Adrenal gland (tissue), 12 donors: ENCODE data around the gene MXRA7. TPM values are rescaled to one million over a fixed set of nuclear protein-coding genes. Genes with fewer than 3 reads are reported as not detected.

Source experiments
- DNase-seq, 7 donors: peaks; one replicate each; pipeline ENCODE4 v3.0.0-alpha.2; 2019 to 2020
- H3K27ac ChIP-seq, 5 donors: fragments of 200-600 bp; sonication (generic) in 4 of 5; 1 replicate in 3 of 5; 2 replicates in 2 of 5; pipeline versions ENCODE4 v1.5.1 to v1.8.0; 2016 to 2020; ENCODE audit warnings: mild to moderate bottlenecking in 1 of 5
- H3K27me3 ChIP-seq: fragments of 200-600 bp; 2 replicates; pipeline ENCODE4 v1.8.0; 2021
- H3K36me3 ChIP-seq, 2 donors: fragments of 200-600 bp; replicated peaks in 1 of 2; 1 replicate in 1 of 2; 2 replicates in 1 of 2; pipeline versions ENCODE4 v1.5.1 to v1.8.0; 2018 to 2022
- H3K4me1 ChIP-seq, 2 donors: fragments of 200-600 bp; replicated peaks in 1 of 2; 1 replicate in 1 of 2; 2 replicates in 1 of 2; pipeline versions ENCODE4 v1.5.1 to v1.8.0; 2018 to 2021
- H3K4me3 ChIP-seq, 4 donors: fragments of 200-600 bp; sonication (generic) in 3 of 4; one replicate each; pipeline ENCODE4 v1.5.1; 2016 to 2018
- H3K9me3 ChIP-seq, 3 donors: fragments of 200-600 bp; sonication (generic) in 1 of 3; replicated peaks in 1 of 3; 1 replicate in 2 of 3; 2 replicates in 1 of 3; pipeline versions ENCODE4 v1.5.1 to v1.8.0; 2016 to 2021
- POLR2A ChIP-seq, 2 donors: fragments of 450-650 bp; IDR thresholded peaks; one replicate each; pipeline ENCODE4 v1.6.1; 2017; ENCODE audit warnings: antibody characterized with exemption in 2 of 2, mild to moderate bottlenecking in 2 of 2, moderate library complexity in 1 of 2
- WGBS, 4 donors: extraction: QIAGEN DNeasy Blood & Tissue Kit in 2 of 4; methylation state at CpG; one replicate each; pipeline versions ENCODE4 v1.1.5 to v1.1.7; 2013 to 2017; 5-methylcytosine and 5-hydroxymethylcytosine counted together
- intact Hi-C, 2 donors: fragments of 100-400 bp; cut with DNase I; formaldehyde crosslinking; loops; one replicate each; pipeline versions ENCODE4 v1.14.1 to v1.15.0; 2022 to 2023
- polyA plus RNA-seq, 3 donors: library from polyadenylated mRNA; stranded (reverse); fragments of 200-250 nt in 2 of 3; fragments of 350-450 nt in 1 of 3; fragmentation: Illumina TruSeq in 1 of 3; extraction: RNeasy Lipid Tissue Mini Kit (QIAGEN cat#74804) in 1 of 3; gene quantifications; one replicate each; pipeline ENCODE4 v1.2.3, GENCODE V29; 2013 to 2014
- total RNA-seq, 9 donors: library from RNA; depleted of rRNA in 4 of 9; stranded (reverse); fragments of >200 nt in 4 of 9; fragments of 120-200 nt in 1 of 9; fragmentation: NEBNext Ultra II Directional in 1 of 9; extraction: Animal tissue kit (Norgen Biotek cat#: 25700) in 1 of 9; gene quantifications; one replicate each; pipeline versions ENCODE4 v1.1.0 to v1.2.4, GENCODE V29; 2013 to 2023
- TF ChIP-seq, protein P1 (sequence below), 6 experiments: fragments of 450-650 bp in 4 of 6; fragments of 200-600 bp in 2 of 6; sonication (generic) in 1 of 6; IDR thresholded peaks; 1 replicate in 5 of 6; 2 replicates in 1 of 6; pipeline versions ENCODE4 v1.5.1 to v1.8.0; 2016 to 2021; ENCODE audit warnings: antibody characterized with exemption in 6 of 6, mild to moderate bottlenecking in 2 of 6, moderate library complexity in 1 of 6
- donor health status: healthy with polysubstance abuse.
- donor health status: Bipolar disorder and iron deficiency.
- donor health status: DM: yes; HTN: yes; CAD: no.
- donor health status: DM: no; HTN: no; CAD: no.
- donor health status: DM: no; HTN: no; CAD: no.
- donor health status: DM: yes; HTN: yes; CAD: no.

Gene MXRA7
- total and polyA plus RNA-seq, 12 donors: 81.5 to 671 (median 356) TPM

DNA sequence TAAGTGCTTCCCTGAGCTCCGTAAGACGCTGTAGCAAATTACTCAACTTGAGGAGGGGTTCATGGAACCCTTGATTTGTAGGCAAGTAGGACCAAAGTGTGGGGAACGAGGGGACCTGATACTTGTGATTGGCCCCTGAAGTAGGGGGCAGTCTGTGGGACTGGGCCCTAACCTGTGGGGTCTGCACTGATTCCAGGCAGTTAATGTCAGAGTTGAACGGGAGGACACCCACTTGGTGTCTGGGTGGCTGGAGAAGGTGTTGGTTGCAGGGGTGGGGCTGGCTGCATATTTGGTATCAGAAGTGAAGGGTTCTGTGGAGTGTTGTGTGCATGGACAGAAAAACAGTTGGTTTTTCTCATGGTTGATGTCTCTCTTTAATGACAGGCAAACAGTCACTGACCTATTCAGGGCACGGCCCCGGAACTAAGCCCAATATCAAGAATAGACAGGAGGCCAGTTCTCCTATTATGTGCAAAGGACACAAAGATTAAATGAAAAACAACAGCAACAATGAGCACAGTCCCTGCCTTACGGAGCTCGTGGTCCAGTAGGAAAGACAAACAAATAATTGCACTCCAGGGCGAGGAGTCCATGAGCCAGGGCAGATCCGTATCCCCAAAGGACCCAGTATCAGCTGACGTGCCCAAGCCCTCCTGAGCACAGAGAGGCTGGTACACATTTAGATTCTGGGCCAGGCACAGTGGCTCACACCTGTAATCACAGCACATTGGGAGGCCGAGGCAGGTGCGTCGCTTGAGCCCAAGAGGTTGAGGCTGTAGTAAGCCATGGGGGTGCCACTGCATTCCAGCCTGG lies 19.2 kb downstream of the MXRA7 start:
- Histone ChIP-seq H3K27ac (peak overlapping the region in 2 of 5 donors; percentile 41 to 46), H3K4me1 (peaks cover 31 to 72% of the 10 kb centered on the region in 2 donors)
- WGBS, 4 donors: 72 to 86% (median 82%) methylated on average over 14 of the region's 14 CpGs

DNA sequence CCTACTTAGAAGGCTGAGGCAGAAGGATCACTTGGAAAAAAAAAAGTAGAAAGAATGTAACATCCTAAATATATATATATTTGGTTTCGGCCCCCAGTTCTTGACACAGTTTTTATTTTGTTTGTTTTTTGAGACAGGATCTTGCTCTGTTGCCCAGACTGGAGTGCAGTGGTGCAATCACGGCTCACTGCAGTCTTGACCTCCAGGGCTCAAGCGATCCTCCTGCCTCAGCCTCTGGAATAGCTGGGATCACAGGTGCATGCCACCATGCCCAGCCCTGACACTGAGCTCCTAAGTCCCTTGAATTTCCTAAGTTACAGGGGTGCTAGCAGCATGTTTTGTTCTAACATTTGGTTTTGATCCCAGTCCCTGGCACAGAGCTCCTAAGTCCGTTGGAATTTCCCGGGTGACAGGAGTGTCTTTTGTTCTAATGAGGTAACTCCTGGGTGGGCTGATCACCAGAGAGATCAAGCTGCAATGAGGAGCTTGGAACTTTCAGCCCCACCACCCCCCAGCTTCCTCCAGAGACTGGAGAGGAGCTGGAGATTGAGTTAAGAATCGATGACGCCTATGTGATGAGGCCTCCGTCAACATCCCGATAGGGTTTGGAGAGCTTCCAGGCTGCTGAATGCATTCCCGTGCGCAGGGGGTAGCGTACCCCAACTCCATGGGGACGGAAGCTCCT lies 20.0 kb downstream of the MXRA7 start:
- Histone ChIP-seq H3K27ac (peak overlapping the region in 2 of 5 donors; percentile 41 to 46), H3K4me1 (peaks cover 26 to 70% of the 10 kb centered on the region in 2 donors), H3K4me3 (no peak overlapping the region), H3K9me3 (no peaks in the 10 kb centered on the region), H3K27me3 (no peaks in the 10 kb centered on the region), H3K36me3 (peaks cover 0 to 5% of the 10 kb centered on the region in 2 donors)
- no peak for DNase-seq
- 87 to 92% (median 89%) methylated on average over 11 to 13 of the region's 13 CpGs for WGBS, 4 donors
- TF ChIP-seq, protein P1, sequence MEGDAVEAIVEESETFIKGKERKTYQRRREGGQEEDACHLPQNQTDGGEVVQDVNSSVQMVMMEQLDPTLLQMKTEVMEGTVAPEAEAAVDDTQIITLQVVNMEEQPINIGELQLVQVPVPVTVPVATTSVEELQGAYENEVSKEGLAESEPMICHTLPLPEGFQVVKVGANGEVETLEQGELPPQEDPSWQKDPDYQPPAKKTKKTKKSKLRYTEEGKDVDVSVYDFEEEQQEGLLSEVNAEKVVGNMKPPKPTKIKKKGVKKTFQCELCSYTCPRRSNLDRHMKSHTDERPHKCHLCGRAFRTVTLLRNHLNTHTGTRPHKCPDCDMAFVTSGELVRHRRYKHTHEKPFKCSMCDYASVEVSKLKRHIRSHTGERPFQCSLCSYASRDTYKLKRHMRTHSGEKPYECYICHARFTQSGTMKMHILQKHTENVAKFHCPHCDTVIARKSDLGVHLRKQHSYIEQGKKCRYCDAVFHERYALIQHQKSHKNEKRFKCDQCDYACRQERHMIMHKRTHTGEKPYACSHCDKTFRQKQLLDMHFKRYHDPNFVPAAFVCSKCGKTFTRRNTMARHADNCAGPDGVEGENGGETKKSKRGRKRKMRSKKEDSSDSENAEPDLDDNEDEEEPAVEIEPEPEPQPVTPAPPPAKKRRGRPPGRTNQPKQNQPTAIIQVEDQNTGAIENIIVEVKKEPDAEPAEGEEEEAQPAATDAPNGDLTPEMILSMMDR (IDR thresholded peaks at IDR 0.05): no peak
- no peak for TF ChIP-seq POLR2A (IDR thresholded peaks at IDR 0.05)
- intact Hi-C loops: no loop called here

More for the DNA sequence above, 19.2 kb downstream of the MXRA7 start:
- Histone ChIP-seq H3K36me3 (no peaks in the 10 kb centered on the region), H3K27me3 (no peaks in the 10 kb centered on the region), H3K4me3 (no peak overlapping the region), H3K9me3 (no peaks in the 10 kb centered on the region)
- no peak for TF ChIP-seq POLR2A (IDR thresholded peaks at IDR 0.05)
- TF ChIP-seq, protein P1 (IDR thresholded peaks at IDR 0.05): no peak
- intact Hi-C loops: no loop called here
- no peak for DNase-seq

DNA sequence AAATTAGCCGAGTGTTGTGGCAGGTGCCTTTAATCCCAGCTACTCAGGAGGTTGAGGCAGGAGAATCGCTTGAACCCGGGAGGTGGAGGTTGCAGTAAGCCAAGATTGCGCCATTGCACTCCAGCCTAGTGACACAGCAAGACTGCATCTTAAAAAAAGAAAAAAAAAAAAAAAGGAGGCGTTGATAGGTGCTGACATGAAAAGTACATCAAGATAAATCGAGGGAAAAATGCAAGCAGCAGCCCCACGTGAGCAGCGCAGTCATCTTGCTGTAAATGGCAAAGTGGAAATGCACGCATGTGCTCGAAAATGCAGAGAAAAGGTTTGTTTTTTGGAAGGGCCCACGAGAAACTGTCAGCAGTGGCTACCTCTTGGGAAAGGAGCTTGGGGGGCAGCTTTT lies 20.9 kb downstream of the MXRA7 start:
- peak overlapping the region in 3 of 5 donors; percentile 89 to 95 (median 93) for H3K27ac ChIP-seq
- no peak overlapping the region for H3K4me3 ChIP-seq
- WGBS, 4 donors: 81 to 89% (median 86%) methylated on average over 11 of the region's 11 CpGs
- no peak for DNase-seq
- no peak for TF ChIP-seq POLR2A (IDR thresholded peaks at IDR 0.05)
- TF ChIP-seq, protein P1 (IDR thresholded peaks at IDR 0.05): no peak
- intact Hi-C loops: no loop called here
- H3K27me3 ChIP-seq: no peaks in the 10 kb centered on the region
- peaks cover 0 to 12% of the 10 kb centered on the region in 2 donors for H3K36me3 ChIP-seq
- no peaks in the 10 kb centered on the region for H3K9me3 ChIP-seq
- H3K4me1 ChIP-seq: peaks cover 26 to 68% of the 10 kb centered on the region in 2 donors

- intact Hi-C loops: no loop called here
- Histone ChIP-seq H3K36me3 (peaks cover 0 to 28% of the 10 kb centered on the region in 2 donors), H3K4me3 (no peak overlapping the region), H3K27ac (peak overlapping the region; percentile 37 to 95 (median 89)), H3K27me3 (no peaks in the 10 kb centered on the region), H3K4me1 (peaks cover 21 to 66% of the 10 kb centered on the region in 2 donors), H3K9me3 (no peaks in the 10 kb centered on the region)
- DNase-seq: peak in 6 of 7 donors; percentile 62 to 83 (median 76)
- TF ChIP-seq, protein P1 (IDR thresholded peaks at IDR 0.05): peak in 3 of 6 experiments; percentile 4 to 11 (median 10)
- TF ChIP-seq POLR2A (IDR thresholded peaks at IDR 0.05): no peak
- 30 to 44% (median 35%) methylated on average over 7 to 11 of the region's 11 CpGs for WGBS, 4 donors
Observed at GRCh38 chr17:76688165-76688622, 22.6 kb downstream of the MXRA7 start.
